Brain microvascular endothelial cell (primary cell): ENCODE results near the gene MRPL41.

ENCODE experiments used
- DNase-seq: peaks from one replicate; pipeline ENCODE4 v3.0.0-alpha.2; 2020
- H3K27ac ChIP-seq: fragments of 250-450 bp; sonication (Bioruptor Pico); 2 replicates; pipeline ENCODE4 v1.5.1; 2020; ENCODE audit warnings: mild to moderate bottlenecking, moderate library complexity
- H3K27me3 ChIP-seq: fragments of 250-450 bp; sonication (Bioruptor Pico); replicated peaks from 2 replicates; pipeline ENCODE4 v1.5.1; 2020; ENCODE audit warnings: mild to moderate bottlenecking
- H3K36me3 ChIP-seq: fragments of 250-450 bp; sonication (Bioruptor Pico); replicated peaks from 2 replicates; pipeline ENCODE4 v1.5.1; 2020; ENCODE audit warnings: mild to moderate bottlenecking
- H3K4me3 ChIP-seq: 2 replicates; pipeline ENCODE4 v1.5.1; 2011; ENCODE audit warnings: low read depth, mild to moderate bottlenecking, control low read depth, low read length, moderate library complexity
- CTCF ChIP-seq: IDR thresholded peaks from 2 replicates; pipeline ENCODE4 v1.5.1; 2011; ENCODE audit warnings: low read depth, mild to moderate bottlenecking, moderate library complexity, low read length, control low read depth, inconsistent platforms; ENCODE audit errors: missing control alignments
- in situ Hi-C: cut with HindIII; loops from 2 replicates; pipeline ENCODE4 v1.10.0; 2017; ENCODE audit warnings: low sequenced_read_pairs, low pct_ligation_motif_present

MRPL41 gene

GRCh38 chr9:137551264-137552021 lies at the start of gene MRPL41:
MRPL41 (plus strand) TSS chr9:137551879; CDS start chr9:137552082, 203 bp downstream.
- no peaks in the 10 kb centered on the region for H3K27me3 ChIP-seq
- TF ChIP-seq CTCF, result peak; percentile 55
- DNase-seq, result peak; percentile 69
- peak within 1 kb of the TSS; percentile 67 for H3K27ac ChIP-seq
- in situ Hi-C loops, result no loop called here
- H3K4me3 ChIP-seq, result peak within 1 kb of the TSS; percentile 84
- H3K36me3 ChIP-seq, result peaks cover 20% of the 10 kb centered on the region

- in situ Hi-C loops, result no loop called here
- no peak for TF ChIP-seq CTCF
- Histone ChIP-seq H3K4me3 (no peak overlapping the region), H3K27ac (no peak overlapping the region), H3K27me3 (no peaks in the 10 kb centered on the region), H3K36me3 (no peaks in the 10 kb centered on the region)
- no peak for DNase-seq
Measured at GRCh38 chr9:137502008-137502911, 49.4 kb upstream of the MRPL41 start.

- in situ Hi-C loops, result no loop called here
- no peaks in the 10 kb centered on the region for H3K27me3 ChIP-seq
- no peak overlapping the region for H3K27ac ChIP-seq
- no peak for TF ChIP-seq CTCF
- no peak for DNase-seq
- no peak overlapping the region for H3K4me3 ChIP-seq
- no peaks in the 10 kb centered on the region for H3K36me3 ChIP-seq
Measured at GRCh38 chr9:137504432-137504777, 47.3 kb upstream of the MRPL41 start.

- Histone ChIP-seq H3K27me3 (no peaks in the 10 kb centered on the region), H3K4me3 (no peak overlapping the region), H3K27ac (no peak overlapping the region), H3K36me3 (no peaks in the 10 kb centered on the region)
- in situ Hi-C loops, result no loop called here
- no peak for DNase-seq
- TF ChIP-seq CTCF, result no peak
Measured at GRCh38 chr9:137505421-137506140, 46.1 kb upstream of the MRPL41 start.

GRCh38 chr9:137506274-137506673 lies 45.4 kb upstream of the MRPL41 start:
- no peak for TF ChIP-seq CTCF
- no peak overlapping the region for H3K4me3 ChIP-seq
- in situ Hi-C loops, result no loop called here
- H3K27ac ChIP-seq, result no peak overlapping the region
- no peak for DNase-seq
- no peaks in the 10 kb centered on the region for H3K27me3 ChIP-seq
- H3K36me3 ChIP-seq, result no peaks in the 10 kb centered on the region
